MCF 10A (cell line): ENCODE results near the gene INCA1. TPM values are rescaled to one million over a fixed set of nuclear protein-coding genes. Genes with fewer than 3 reads are reported as not detected.
A peak's percentile ranks its signal among the peaks of the same experiment; 100 is the strongest.

Experiments
- BruUV-seq: library from RNA; stranded (reverse); fragments of 400-500 nt; replicated peaks from 2 replicates; lab custom pipeline; 2021; lab: Mats Ljungman, UMichigan
- CTCF ChIA-PET: fragments of 300-600 bp; sonication (Branson Sonifier 250); formaldehyde crosslinking; extraction: SDS; loops from one replicate; lab custom pipeline; 2021; ENCODE audit warnings: antibody characterized with exemption, inconsistent platforms; lab: Yijun Ruan, JAX
- POLR2A ChIA-PET: fragments of 300-600, 350-650 bp; sonication (Branson Sonifier 250); formaldehyde crosslinking; extraction: SDS; loops from one replicate; lab custom pipeline; 2020; ENCODE audit warnings: antibody characterized with exemption, inconsistent platforms; lab: Yijun Ruan, JAX
- DNase-seq: peaks from one replicate; pipeline ENCODE4 v3.0.0-alpha.2; 2018; ENCODE audit not compliant: unreplicated experiment
- H3K27ac Mint-ChIP-seq: one replicate; pipeline ENCODE4 v1.8.0; 2022; ENCODE audit warnings: mild to moderate bottlenecking, low read depth, mixed read lengths; ENCODE audit not compliant: unreplicated experiment
- H3K27me3 Mint-ChIP-seq: one replicate; pipeline ENCODE4 v1.8.0; 2022; ENCODE audit warnings: mixed read lengths; ENCODE audit not compliant: insufficient read depth, unreplicated experiment
- H3K36me3 Mint-ChIP-seq: one replicate; pipeline ENCODE4 v1.8.0; 2022; ENCODE audit warnings: mild to moderate bottlenecking, moderate library complexity, mixed read lengths; ENCODE audit not compliant: insufficient read depth, unreplicated experiment
- H3K4me1 Mint-ChIP-seq: one replicate; pipeline ENCODE4 v1.8.0; 2022; ENCODE audit warnings: mixed read lengths; ENCODE audit not compliant: insufficient read depth, unreplicated experiment
- H3K4me3 Mint-ChIP-seq: one replicate; pipeline ENCODE4 v1.8.0; 2022; ENCODE audit warnings: mild to moderate bottlenecking, moderate library complexity, mixed read lengths; ENCODE audit not compliant: unreplicated experiment
- H3K9me3 Mint-ChIP-seq: one replicate; pipeline ENCODE4 v1.8.0; 2022; ENCODE audit warnings: mixed read lengths; ENCODE audit not compliant: unreplicated experiment
- CTCF ChIP-seq: fragments of 200-600 bp; IDR thresholded peaks from one replicate; pipeline ENCODE4 v1.8.0; 2022; ENCODE audit warnings: antibody characterized with exemption, mild to moderate bottlenecking; ENCODE audit not compliant: unreplicated experiment
- intact Hi-C: fragments of 100-400 bp; cut with micrococcal nuclease; formaldehyde crosslinking; loops from 2 replicates; pipeline ENCODE4 v1.14.1; 2022
- total RNA-seq: library from RNA; stranded (reverse); gene quantifications from 2 replicates; pipeline ENCODE4 v1.2.3, GENCODE V29; 2022

Gene INCA1
- total RNA-seq, 1 experiment from 2014 or later: 0.44 TPM

DNA sequence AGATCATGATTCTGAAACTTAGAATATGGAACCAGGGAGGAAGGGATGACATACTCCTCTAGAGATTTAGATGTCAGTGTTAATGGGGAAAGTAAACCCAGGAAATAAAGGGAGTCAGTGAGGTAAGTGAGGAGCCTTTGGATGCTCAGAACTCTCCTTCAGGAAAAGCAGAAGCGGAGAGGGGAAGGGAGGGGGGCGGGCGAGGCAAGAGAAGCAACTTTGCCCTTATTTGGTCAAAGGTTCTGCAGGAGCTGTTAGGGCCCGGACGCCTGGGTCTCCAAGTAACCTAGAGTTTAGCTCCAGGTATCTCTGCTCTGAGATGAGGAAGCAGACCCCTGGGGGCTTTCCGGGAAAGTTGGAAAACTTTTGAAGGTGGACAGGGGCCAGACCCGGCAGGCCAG is 50.3 kb downstream of the INCA1 start:
- ChIA-PET POLR2A (interaction anchor here (0.7 to 21.5 kb wide), 14 partner anchors 7 to 237 kb away, joined by 3 to 639 read pairs (median 6); partner anchors contain the start of genes ARRB2, CAMTA2, INCA1 and KIF1C), CTCF (no interaction called here)
- Mint-ChIP-seq H3K4me1 (peaks cover 57% of the 10 kb centered on the region), H3K36me3 (peaks cover 56% of the 10 kb centered on the region), H3K9me3 (no peaks in the 10 kb centered on the region), H3K4me3 (peak overlapping the region; percentile 74), H3K27ac (peak overlapping the region; percentile 93), H3K27me3 (no peaks in the 10 kb centered on the region)
- intact Hi-C loops: no loop called here
- DNase-seq: peak; percentile 30
- TF ChIP-seq CTCF: no peak
- no TSS peak for BruUV-seq

- no peak for DNase-seq
- H3K9me3 Mint-ChIP-seq: no peaks in the 10 kb centered on the region
- H3K4me1 Mint-ChIP-seq: peaks cover 63% of the 10 kb centered on the region
- CTCF ChIA-PET: interaction anchor here (0.6 to 1.7 kb wide), 5 partner anchors 37 to 251 kb away, joined by 3 to 5 read pairs (median 5); partner anchors contain the start of gene MED11
- POLR2A ChIA-PET: interaction anchor here (0.7 to 21.5 kb wide), 10 partner anchors 12 to 236 kb away, joined by 3 to 639 read pairs (median 6); partner anchors contain the start of genes ARRB2, CAMTA2, INCA1 and KIF1C
- H3K36me3 Mint-ChIP-seq: peaks cover 56% of the 10 kb centered on the region
- H3K27me3 Mint-ChIP-seq: no peaks in the 10 kb centered on the region
- peak overlapping the region; percentile 74 for H3K4me3 Mint-ChIP-seq
- H3K27ac Mint-ChIP-seq: peak overlapping the region; percentile 93
- BruUV-seq: TSS peak; percentile 60
- intact Hi-C loops: no loop called here
- no peak for TF ChIP-seq CTCF
Observed at GRCh38 chr17:4946312-4946976, 50.9 kb downstream of the INCA1 start.

DNA sequence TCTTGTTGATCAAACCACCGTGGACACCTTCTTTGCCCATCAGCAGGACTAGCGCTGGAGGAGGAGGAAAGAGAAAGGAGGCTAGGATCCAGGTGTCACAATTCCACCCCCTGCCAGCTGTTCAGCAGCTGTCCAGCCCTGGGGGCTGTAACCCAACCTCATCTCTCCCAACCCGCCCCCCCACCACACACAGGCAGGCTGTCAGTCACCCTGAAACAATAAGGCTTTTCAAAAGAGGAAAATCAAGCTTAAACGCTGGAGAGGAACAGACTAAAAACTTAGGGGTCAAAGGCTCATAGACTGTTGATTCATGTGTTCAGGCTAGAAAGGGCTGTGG is 51.4 kb downstream of the INCA1 start:
- no peaks in the 10 kb centered on the region for H3K27me3 Mint-ChIP-seq
- peak; percentile 26 for DNase-seq
- peaks cover 63% of the 10 kb centered on the region for H3K4me1 Mint-ChIP-seq
- ChIA-PET POLR2A (interaction anchor here (1.2 to 21.5 kb wide), 7 partner anchors 11 to 236 kb away, joined by 3 to 639 read pairs (median 6); partner anchors contain the start of genes ARRB2, INCA1, KIF1C and PSMB6), CTCF (interaction anchor here (0.6 to 1.7 kb wide), 5 partner anchors 36 to 250 kb away, joined by 3 to 5 read pairs (median 5); partner anchors contain the start of gene MED11)
- peak overlapping the region; percentile 74 for H3K4me3 Mint-ChIP-seq
- peaks cover 57% of the 10 kb centered on the region for H3K36me3 Mint-ChIP-seq
- BruUV-seq: no TSS peak
- H3K27ac Mint-ChIP-seq: peak overlapping the region; percentile 93
- TF ChIP-seq CTCF: no peak
- no peaks in the 10 kb centered on the region for H3K9me3 Mint-ChIP-seq
- intact Hi-C loops: no loop called here
